Measurements from ENCODE around the gene HDAC6.
A peak's percentile ranks its signal among the peaks of the same experiment; 100 is the strongest.
"Not testable (repeated sequence)": the region's sequence is repeated elsewhere in the genome, so short reads cannot be mapped to it uniquely, and the experiment has no call there.

Gene HDAC6

GRCh38 chrX:48864210-48864609 is 62.3 kb downstream of the HDAC6 start:
- no peaks in the 10 kb centered on the region for H3K9me3 ChIP-seq (ENCODE audit: control insufficient read depth, insufficient read depth, low read depth, low read length)
- H3K4me3 ChIP-seq (ENCODE audit: low read depth, low read length): no peak overlapping the region
- ChIA-PET POLR2A (interaction anchor here (0.7 to 1.2 kb wide), 3 partner anchors 32 to 48 kb away, joined by 3 to 4 read pairs (median 4); partner anchors contain the start of genes PQBP1 and TIMM17B), CTCF (interaction anchor here (0.6 to 0.7 kb wide), 3 partner anchors 27 to 1951 kb away, joined by 3 to 4 read pairs (median 3); no protein-coding TSS in a partner anchor)
- H3K4me1 ChIP-seq (ENCODE audit: control insufficient read depth, insufficient read depth, low read length): no peaks in the 10 kb centered on the region; the same call in 1 of the 2 replicates
- no peaks in the 10 kb centered on the region for H3K36me3 ChIP-seq (ENCODE audit: control insufficient read depth in 2 of 2, insufficient read depth in 1 of 2, low read length in 2 of 2)
- H3K27ac ChIP-seq (ENCODE audit: extremely low read depth, low read depth, low read length): no peak overlapping the region
- TF ChIP-seq SP7 (tag by site-specific recombination; IDR thresholded peaks at IDR 0.05) (0 out of 2 replicates have a peak, but pooled peaks have one; percentile 22), MEIS1 (CRISPR knock-in tag; IDR thresholded peaks at IDR 0.05; ENCODE audit: borderline replicate concordance) (peak; percentile 56; the same call in 1 of the 2 replicates), ZNF561 (tag by site-specific recombination; IDR thresholded peaks at IDR 0.05; ENCODE audit: borderline replicate concordance) (no peak)

GRCh38 chrX:48872017-48872416 is 70.2 kb downstream of the HDAC6 start:
- H3K36me3 ChIP-seq (ENCODE audit: control insufficient read depth in 2 of 2, insufficient read depth in 1 of 2, low read length in 2 of 2); H3K9me3 ChIP-seq (ENCODE audit: control insufficient read depth, insufficient read depth, low read depth, low read length); POLR2A ChIA-PET; H3K4me1 ChIP-seq (ENCODE audit: control insufficient read depth, insufficient read depth, low read length); H3K4me3 ChIP-seq (ENCODE audit: low read depth, low read length); CTCF ChIA-PET; H3K27ac ChIP-seq (ENCODE audit: extremely low read depth, low read depth, low read length): not testable (repeated sequence)

Measured in HEK293 (cell line).